Naive thymus-derived CD4-positive, alpha-beta T cell (primary cell): ENCODE results near the gene SLC13A3. TPM values are rescaled to one million over a fixed set of nuclear protein-coding genes. Genes with fewer than 3 reads are reported as not detected.

Experiments used
- ATAC-seq: fragments of 150-1000 bp; cut with Tn5 transposase; 2 replicates; pipeline ENCODE4 v1.10.0; 2021; ENCODE audit warnings: mild to moderate bottlenecking, moderate library complexity
- CTCF ChIA-PET: fragments of 350-600 bp; sonication (Branson Sonifier 250); formaldehyde crosslinking; loops from one replicate; lab custom pipeline; 2021; ENCODE audit warnings: antibody characterized with exemption; lab: Charles Lee
- POLR2A ChIA-PET: fragments of 350-600 bp; sonication (Branson Sonifier 250); formaldehyde crosslinking; loops from one replicate; lab custom pipeline; 2021; ENCODE audit warnings: antibody characterized with exemption, inconsistent platforms; lab: Charles Lee
- DNase-seq, 9 donors: peaks; one replicate each; pipeline versions ENCODE4 v3.0.0 to v3.0.0-alpha.2; 2020 to 2022; ENCODE audit warnings: mixed read lengths in 1 of 9
- H3K27ac ChIP-seq: one replicate; pipeline ENCODE4 v1.7.0; 2013; ENCODE audit warnings: mild to moderate bottlenecking, low read depth, low read length, moderate library complexity
- H3K27me3 ChIP-seq, 2 donors: one replicate each; pipeline ENCODE4 v1.7.0; 2013; ENCODE audit warnings: low read length in 2 of 2, mild to moderate bottlenecking in 2 of 2, moderate library complexity in 2 of 2; ENCODE audit not compliant: control insufficient read depth in 2 of 2, insufficient read depth in 2 of 2
- H3K36me3 ChIP-seq, 3 experiments: 1 replicate in 2 of 3; 2 replicates in 1 of 3; pipeline ENCODE4 v1.7.0; 2013; ENCODE audit warnings: low read length in 3 of 3, mild to moderate bottlenecking in 3 of 3, moderate library complexity in 1 of 3; ENCODE audit not compliant: insufficient read depth in 3 of 3, control insufficient read depth in 2 of 3
- H3K4me1 ChIP-seq, 2 donors: one replicate each; pipeline ENCODE4 v1.7.0; 2013; ENCODE audit warnings: low read length in 2 of 2, mild to moderate bottlenecking in 2 of 2, moderate library complexity in 1 of 2; ENCODE audit not compliant: control insufficient read depth in 2 of 2, insufficient read depth in 2 of 2
- H3K4me3 ChIP-seq: 2 replicates; pipeline ENCODE4 v1.7.0; 2013; ENCODE audit warnings: mild to moderate bottlenecking, low read length
- H3K9me3 ChIP-seq, 3 experiments: 1 replicate in 2 of 3; 2 replicates in 1 of 3; pipeline ENCODE4 v1.7.0; 2013; ENCODE audit warnings: low read length in 3 of 3; ENCODE audit not compliant: control insufficient read depth in 2 of 3
- H3K27ac Mint-ChIP-seq, 9 donors: one replicate each; pipeline ENCODE4 v1.8.0; 2020 to 2022; ENCODE audit warnings: mixed read lengths in 9 of 9, mild to moderate bottlenecking in 8 of 9, moderate library complexity in 5 of 9, inconsistent platforms in 2 of 9
- H3K27me3 Mint-ChIP-seq, 5 donors: one replicate each; pipeline ENCODE4 v1.8.0; 2021 to 2022; ENCODE audit warnings: mixed read lengths in 5 of 5, mild to moderate bottlenecking in 1 of 5
- H3K36me3 Mint-ChIP-seq, 5 donors: one replicate each; pipeline ENCODE4 v1.8.0; 2020 to 2022; ENCODE audit warnings: mixed read lengths in 5 of 5, mild to moderate bottlenecking in 3 of 5, inconsistent platforms in 1 of 5
- H3K4me1 Mint-ChIP-seq, 7 donors: one replicate each; pipeline ENCODE4 v1.8.0; 2020 to 2022; ENCODE audit warnings: mixed read lengths in 7 of 7, mild to moderate bottlenecking in 3 of 7, inconsistent platforms in 1 of 7
- H3K4me3 Mint-ChIP-seq, 10 donors: one replicate each; pipeline ENCODE4 v1.8.0; 2020 to 2022; ENCODE audit warnings: mild to moderate bottlenecking in 10 of 10, mixed read lengths in 10 of 10, moderate library complexity in 6 of 10, inconsistent platforms in 2 of 10
- H3K9me3 Mint-ChIP-seq, 11 donors: one replicate each; pipeline ENCODE4 v1.8.0; 2020 to 2022; ENCODE audit warnings: mixed read lengths in 11 of 11, mild to moderate bottlenecking in 4 of 11, inconsistent platforms in 1 of 11, moderate library complexity in 1 of 11
- intact Hi-C, 2 donors: fragments of 100-400 bp; cut with micrococcal nuclease; formaldehyde crosslinking; loops; one replicate each; pipeline ENCODE4 v1.15.1; 2023
- polyA plus RNA-seq, 2 donors: library from polyadenylated mRNA; unstranded; fragments of 300-500 nt; fragmentation: Illumina TruSeq; gene quantifications; one replicate each; pipeline ENCODE4 v1.2.3, GENCODE V29; 2021
- total RNA-seq, 6 experiments: library from RNA in 5 of 6; stranded (reverse) in 5 of 6; gene quantifications; 1 replicate in 5 of 6; 2 replicates in 1 of 6; pipeline ENCODE4 v1.2.3 and lab custom pipeline; 2021 to 2026

SLC13A3 gene
- total and polyA plus RNA-seq, 7 experiments from 2014 or later = 0.16 to 0.41 (median 0.30) TPM; not detected in 3

DNA sequence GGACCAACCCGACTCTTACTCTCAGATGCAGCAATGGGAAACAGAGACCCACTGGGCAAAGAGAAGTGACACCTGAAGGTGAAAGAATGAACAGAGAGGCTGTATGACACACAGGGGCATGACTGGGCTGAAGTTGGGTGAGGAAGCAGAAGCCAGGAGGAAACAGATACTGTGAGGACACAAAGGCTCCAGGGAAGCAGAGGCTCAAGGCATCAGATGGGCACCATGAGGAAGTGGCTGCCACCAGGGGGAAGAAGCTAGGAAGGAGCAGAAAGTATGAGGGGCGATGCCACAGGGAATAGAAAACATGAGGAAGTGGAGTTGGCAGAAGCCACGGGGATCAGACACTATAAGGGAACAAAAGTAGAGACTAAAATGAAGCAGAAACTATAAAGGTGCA lies 69.9 kb downstream of the SLC13A3 start:
- Histone ChIP-seq H3K27me3 (no peaks in the 10 kb centered on the region), H3K36me3 (no peaks in the 10 kb centered on the region), H3K4me1 (no peaks in the 10 kb centered on the region), H3K27ac (no peak overlapping the region), H3K9me3 (no peaks in the 10 kb centered on the region), H3K4me3 (no peak overlapping the region)
- no peaks in the 10 kb centered on the region for H3K9me3 Mint-ChIP-seq
- intact Hi-C loops = no loop called here
- no peaks in the 10 kb centered on the region for H3K4me1 Mint-ChIP-seq
- ChIA-PET CTCF (no interaction called here), POLR2A (no interaction called here)
- DNase-seq = no peak
- ATAC-seq = no peak
- no peak overlapping the region for H3K27ac Mint-ChIP-seq
- peaks cover 0 to 23% (median 5%) of the 10 kb centered on the region in 5 donors for H3K27me3 Mint-ChIP-seq
- H3K4me3 Mint-ChIP-seq = no peak overlapping the region
- H3K36me3 Mint-ChIP-seq = peaks cover 0 to 3% (median 0%) of the 10 kb centered on the region in 5 donors

GRCh38 chr20:46580613-46581205 lies 70.5 kb downstream of the SLC13A3 start:
- Mint-ChIP-seq H3K27ac (no peak overlapping the region), H3K4me3 (no peak overlapping the region), H3K36me3 (peaks cover 0 to 3% (median 0%) of the 10 kb centered on the region in 5 donors), H3K4me1 (peaks cover 0 to 6% (median 0%) of the 10 kb centered on the region in 7 donors), H3K27me3 (peaks cover 0 to 28% (median 5%) of the 10 kb centered on the region in 5 donors), H3K9me3 (no peaks in the 10 kb centered on the region)
- Histone ChIP-seq H3K4me3 (no peak overlapping the region), H3K9me3 (no peaks in the 10 kb centered on the region), H3K36me3 (no peaks in the 10 kb centered on the region), H3K4me1 (no peaks in the 10 kb centered on the region), H3K27ac (no peak overlapping the region), H3K27me3 (no peaks in the 10 kb centered on the region)
- ATAC-seq (no peak), DNase-seq (no peak)
- ChIA-PET CTCF (no interaction called here), POLR2A (interaction anchor here (1.0 kb wide), 1 partner anchor 30 kb away, joined by 3 read pairs; the partner anchor contains the start of gene OCSTAMP)
- intact Hi-C loops = no loop called here

GRCh38 chr20:46578745-46579144 lies 72.5 kb downstream of the SLC13A3 start:
- CTCF ChIA-PET = no interaction called here
- intact Hi-C loops = no loop called here
- H3K27me3 Mint-ChIP-seq = peaks cover 0 to 22% (median 5%) of the 10 kb centered on the region in 5 donors
- no peak overlapping the region for H3K27ac Mint-ChIP-seq
- ATAC-seq (no peak), DNase-seq (no peak)
- no peak overlapping the region for H3K4me3 ChIP-seq
- no peak overlapping the region for H3K27ac ChIP-seq
- H3K4me1 Mint-ChIP-seq = peaks cover 0 to 8% (median 0%) of the 10 kb centered on the region in 7 donors
- H3K4me1 ChIP-seq = no peaks in the 10 kb centered on the region
- no peaks in the 10 kb centered on the region for H3K27me3 ChIP-seq
- H3K4me3 Mint-ChIP-seq = no peak overlapping the region
- no peaks in the 10 kb centered on the region for H3K36me3 ChIP-seq
- peaks cover 0 to 3% (median 0%) of the 10 kb centered on the region in 5 donors for H3K36me3 Mint-ChIP-seq
- POLR2A ChIA-PET = no interaction called here
- no peaks in the 10 kb centered on the region for H3K9me3 Mint-ChIP-seq
- H3K9me3 ChIP-seq = no peaks in the 10 kb centered on the region

GRCh38 chr20:46576774-46577395 lies 74.4 kb downstream of the SLC13A3 start:
- ChIA-PET POLR2A (no interaction called here), CTCF (no interaction called here)
- no peaks in the 10 kb centered on the region for H3K36me3 ChIP-seq
- no peaks in the 10 kb centered on the region for H3K27me3 ChIP-seq
- Mint-ChIP-seq H3K27ac (no peak overlapping the region), H3K4me3 (no peak overlapping the region), H3K36me3 (peaks cover 0 to 3% (median 0%) of the 10 kb centered on the region in 5 donors), H3K4me1 (peaks cover 0 to 8% (median 0%) of the 10 kb centered on the region in 7 donors), H3K27me3 (peaks cover 0 to 30% (median 5%) of the 10 kb centered on the region in 5 donors), H3K9me3 (no peaks in the 10 kb centered on the region)
- intact Hi-C loops = no loop called here
- DNase-seq = no peak
- no peak overlapping the region for H3K27ac ChIP-seq
- H3K9me3 ChIP-seq = no peaks in the 10 kb centered on the region
- ATAC-seq = no peak
- H3K4me1 ChIP-seq = no peaks in the 10 kb centered on the region
- H3K4me3 ChIP-seq = no peak overlapping the region

DNA sequence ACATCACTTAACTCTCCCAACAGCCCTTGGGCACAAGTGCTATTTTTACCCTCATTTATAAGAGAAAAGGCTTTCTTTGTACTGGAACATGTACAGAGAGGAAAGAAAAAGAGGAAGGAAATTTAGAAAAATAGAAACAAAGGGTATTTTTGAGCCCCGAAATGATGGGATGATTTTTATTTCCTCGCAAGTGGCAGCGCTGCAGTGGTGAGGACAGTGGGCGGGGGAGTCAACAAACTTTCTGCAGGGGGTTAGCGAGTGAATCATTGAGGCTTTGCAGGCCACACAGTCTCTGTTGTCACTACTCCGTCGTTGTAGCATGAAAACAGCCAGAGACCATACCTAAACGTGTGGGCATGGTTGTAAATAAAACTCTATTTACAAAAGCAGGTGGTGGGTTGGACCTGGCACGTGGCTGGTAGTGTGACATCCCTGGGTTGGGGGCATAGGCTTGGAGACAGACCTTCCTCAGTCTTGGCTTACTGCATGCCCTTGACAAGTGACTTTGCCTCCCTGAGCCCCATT lies 75.3 kb downstream of the SLC13A3 start:
- Mint-ChIP-seq H3K27ac (no peak overlapping the region), H3K36me3 (no peaks in the 10 kb centered on the region), H3K27me3 (peaks cover 0 to 31% (median 5%) of the 10 kb centered on the region in 5 donors)

DNA sequence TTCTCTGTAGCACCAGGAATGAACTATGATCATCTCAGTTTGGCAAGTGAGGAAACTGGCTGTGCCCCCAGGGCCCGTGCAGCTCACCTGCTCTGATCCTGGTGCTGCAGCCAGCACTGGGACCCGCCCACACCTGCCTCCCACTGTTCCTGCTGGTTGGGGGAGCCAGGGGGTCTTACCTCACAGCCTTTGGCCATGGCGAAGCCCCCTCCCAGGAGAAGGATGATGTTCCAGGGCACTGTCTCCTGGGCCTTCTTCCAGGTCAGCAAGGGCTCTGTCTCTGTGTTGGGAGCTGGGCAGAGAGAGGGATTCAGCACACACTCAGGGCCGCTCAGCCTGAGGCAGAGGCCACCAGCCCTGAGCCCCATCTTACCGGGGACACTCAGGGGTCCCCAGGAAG lies 75.9 kb downstream of the SLC13A3 start:
- H3K4me1 ChIP-seq = no peaks in the 10 kb centered on the region
- H3K36me3 Mint-ChIP-seq = no peaks in the 10 kb centered on the region
- no peak overlapping the region for H3K4me3 ChIP-seq
- DNase-seq (no peak), ATAC-seq (no peak)
- no peaks in the 10 kb centered on the region for H3K36me3 ChIP-seq
- H3K9me3 ChIP-seq = no peaks in the 10 kb centered on the region
- intact Hi-C loops = no loop called here
- no peak overlapping the region for H3K4me3 Mint-ChIP-seq
- peaks cover 0 to 3% (median 0%) of the 10 kb centered on the region in 11 donors for H3K9me3 Mint-ChIP-seq
- no peak overlapping the region for H3K27ac ChIP-seq
- ChIA-PET POLR2A (no interaction called here), CTCF (no interaction called here)
- H3K27me3 Mint-ChIP-seq = peaks cover 0 to 34% (median 8%) of the 10 kb centered on the region in 5 donors
- H3K27ac Mint-ChIP-seq = no peak overlapping the region
- H3K27me3 ChIP-seq = no peaks in the 10 kb centered on the region
- peaks cover 0 to 8% (median 0%) of the 10 kb centered on the region in 7 donors for H3K4me1 Mint-ChIP-seq

More for the DNA sequence above, 75.3 kb downstream of the SLC13A3 start:
- no peak for ATAC-seq
- ChIA-PET POLR2A (no interaction called here), CTCF (no interaction called here)
- H3K4me3 ChIP-seq = no peak overlapping the region
- no peak overlapping the region for H3K27ac ChIP-seq
- Mint-ChIP-seq H3K4me3 (no peak overlapping the region), H3K9me3 (peaks cover 0 to 3% (median 0%) of the 10 kb centered on the region in 11 donors), H3K4me1 (peaks cover 0 to 8% (median 0%) of the 10 kb centered on the region in 7 donors)
- no peak for DNase-seq
- intact Hi-C loops = no loop called here
- H3K4me1 ChIP-seq = no peaks in the 10 kb centered on the region
- H3K9me3 ChIP-seq = no peaks in the 10 kb centered on the region
- H3K27me3 ChIP-seq = no peaks in the 10 kb centered on the region
- no peaks in the 10 kb centered on the region for H3K36me3 ChIP-seq
